ENCODE data around the gene BAHCC1. TPM values are rescaled to one million over a fixed set of nuclear protein-coding genes. Genes with fewer than 3 reads are reported as not detected.

BAHCC1 gene
- 6.2 and 7.4 TPM in 2 replicates for total RNA-seq

GRCh38 chr17:81394921-81395599 lies at the start of gene BAHCC1:
Gene BAHCC1 (plus strand): TSS chr17:81395457. CDS start chr17:81399740, 4,283 bp downstream.

GRCh38 chr17:81512562-81513371 lies 117.5 kb downstream of the BAHCC1 start, which contains the start of gene ACTG1:
Gene ACTG1 (minus strand): TSS chr17:81512799. CDS start chr17:81512354, 445 bp downstream.

Small RNA genes lying within 50 kb of the gene (small RNA-seq; reads per million reads assigned to genes)
- gene MIR3186 (not detected), gene MIR4740 (not detected)

Other genes starting within 250 kb of the BAHCC1 start
- not detected in 2 replicates for gene PVALEF, start 229.9 kb upstream of the BAHCC1 start, total RNA-seq
- gene AATK, start 229.2 kb upstream of the BAHCC1 start, total RNA-seq: 0.20 and 0.37 TPM in 2 replicates
- 9.6 and 9.8 TPM in 2 replicates for gene CEP131, start 172.5 kb upstream of the BAHCC1 start, total RNA-seq
- gene TEPSIN, start 156.4 kb upstream of the BAHCC1 start, total RNA-seq: 16.6 and 18.4 TPM in 2 replicates
- gene NDUFAF8, start 156.1 kb upstream of the BAHCC1 start, total RNA-seq: 27.9 and 31.1 TPM in 2 replicates
- gene SLC38A10, start 100.2 kb upstream of the BAHCC1 start, total RNA-seq: 38.6 and 43.8 TPM in 2 replicates
- 5,469 and 6,757 TPM in 2 replicates for gene ACTG1, start 117.3 kb downstream of the BAHCC1 start, total RNA-seq
- 0.59 and 2.2 TPM in 2 replicates for gene FSCN2, start 132.9 kb downstream of the BAHCC1 start, total RNA-seq
- gene FAAP100, start 156.9 kb downstream of the BAHCC1 start, total RNA-seq: 28.3 and 36.9 TPM in 2 replicates
- 73.1 and 88.4 TPM in 2 replicates for gene NPLOC4, start 241.7 kb downstream of the BAHCC1 start, total RNA-seq
- gene TSPAN10, start 241.7 kb downstream of the BAHCC1 start, total RNA-seq: 1.4 and 1.8 TPM in 2 replicates